Measurements from ENCODE around the gene ADGRA3.

DNA sequence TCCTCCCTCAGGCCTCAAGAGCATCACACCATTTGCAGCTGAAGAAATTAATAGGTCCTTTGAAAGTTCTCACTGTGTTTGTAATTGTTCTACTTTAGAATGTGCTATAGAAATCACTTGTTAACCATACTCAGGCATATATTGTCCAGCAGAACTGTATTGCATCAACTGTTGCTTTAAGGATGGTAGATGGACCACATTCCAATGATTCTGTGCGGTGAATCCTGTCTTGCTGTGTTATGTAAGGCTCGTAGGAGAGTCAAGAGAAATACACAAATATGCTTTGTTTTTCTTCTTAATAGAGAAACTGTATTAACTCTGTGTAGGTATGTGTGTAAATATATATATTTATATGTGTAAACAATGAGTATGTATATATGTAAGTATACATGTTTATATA lies 6.3 kb upstream of the ADGRA3 start:
- TF ChIP-seq, protein P1, sequence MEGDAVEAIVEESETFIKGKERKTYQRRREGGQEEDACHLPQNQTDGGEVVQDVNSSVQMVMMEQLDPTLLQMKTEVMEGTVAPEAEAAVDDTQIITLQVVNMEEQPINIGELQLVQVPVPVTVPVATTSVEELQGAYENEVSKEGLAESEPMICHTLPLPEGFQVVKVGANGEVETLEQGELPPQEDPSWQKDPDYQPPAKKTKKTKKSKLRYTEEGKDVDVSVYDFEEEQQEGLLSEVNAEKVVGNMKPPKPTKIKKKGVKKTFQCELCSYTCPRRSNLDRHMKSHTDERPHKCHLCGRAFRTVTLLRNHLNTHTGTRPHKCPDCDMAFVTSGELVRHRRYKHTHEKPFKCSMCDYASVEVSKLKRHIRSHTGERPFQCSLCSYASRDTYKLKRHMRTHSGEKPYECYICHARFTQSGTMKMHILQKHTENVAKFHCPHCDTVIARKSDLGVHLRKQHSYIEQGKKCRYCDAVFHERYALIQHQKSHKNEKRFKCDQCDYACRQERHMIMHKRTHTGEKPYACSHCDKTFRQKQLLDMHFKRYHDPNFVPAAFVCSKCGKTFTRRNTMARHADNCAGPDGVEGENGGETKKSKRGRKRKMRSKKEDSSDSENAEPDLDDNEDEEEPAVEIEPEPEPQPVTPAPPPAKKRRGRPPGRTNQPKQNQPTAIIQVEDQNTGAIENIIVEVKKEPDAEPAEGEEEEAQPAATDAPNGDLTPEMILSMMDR (IDR thresholded peaks at IDR 0.05): no peak
- no peak for TF ChIP-seq POLR2A (IDR thresholded peaks at IDR 0.05)

All from heart left ventricle (tissue), 13 donors.